Prostate gland (tissue), 2 donors: ENCODE results near the gene FIP1L1.
"Not testable (repeated sequence)": the region's sequence is repeated elsewhere in the genome, so short reads cannot be mapped to it uniquely, and the experiment has no call there.

ENCODE experiments used
- CTCF ChIP-seq, 4 experiments: fragments of 200-600 bp in 2 of 4; fragments of 450-650 bp in 2 of 4; sonication (generic) in 2 of 4; IDR thresholded peaks; 1 replicate in 3 of 4; 2 replicates in 1 of 4; pipeline ENCODE4 v1.5.1; 2016 to 2019; ENCODE audit warnings: antibody characterized with exemption in 4 of 4, mild to moderate bottlenecking in 2 of 4, moderate library complexity in 2 of 4
- POLR2A ChIP-seq: fragments of 450-650 bp; IDR thresholded peaks from one replicate; pipeline ENCODE4 v1.6.1; 2016; ENCODE audit warnings: antibody characterized with exemption, mild to moderate bottlenecking
- POLR2AphosphoS5 ChIP-seq: sonication (generic); formaldehyde crosslinking; IDR thresholded peaks from one replicate; pipeline ENCODE4 v1.6.1; 2017; ENCODE audit warnings: antibody characterized with exemption

- not testable (repeated sequence) for TF ChIP-seq CTCF (IDR thresholded peaks at IDR 0.05); POLR2A; POLR2AphosphoS5
Observed at GRCh38 chr4:53334916-53335315, 42.5 kb upstream of the FIP1L1 start.
